ENCODE data around the gene KCNK3. TPM values are rescaled to one million over a fixed set of nuclear protein-coding genes. Genes with fewer than 3 reads are reported as not detected.

The KCNK3 gene
- polyA plus RNA-seq, 1 donor from 2014 or later, result 12.9 TPM

DNA sequence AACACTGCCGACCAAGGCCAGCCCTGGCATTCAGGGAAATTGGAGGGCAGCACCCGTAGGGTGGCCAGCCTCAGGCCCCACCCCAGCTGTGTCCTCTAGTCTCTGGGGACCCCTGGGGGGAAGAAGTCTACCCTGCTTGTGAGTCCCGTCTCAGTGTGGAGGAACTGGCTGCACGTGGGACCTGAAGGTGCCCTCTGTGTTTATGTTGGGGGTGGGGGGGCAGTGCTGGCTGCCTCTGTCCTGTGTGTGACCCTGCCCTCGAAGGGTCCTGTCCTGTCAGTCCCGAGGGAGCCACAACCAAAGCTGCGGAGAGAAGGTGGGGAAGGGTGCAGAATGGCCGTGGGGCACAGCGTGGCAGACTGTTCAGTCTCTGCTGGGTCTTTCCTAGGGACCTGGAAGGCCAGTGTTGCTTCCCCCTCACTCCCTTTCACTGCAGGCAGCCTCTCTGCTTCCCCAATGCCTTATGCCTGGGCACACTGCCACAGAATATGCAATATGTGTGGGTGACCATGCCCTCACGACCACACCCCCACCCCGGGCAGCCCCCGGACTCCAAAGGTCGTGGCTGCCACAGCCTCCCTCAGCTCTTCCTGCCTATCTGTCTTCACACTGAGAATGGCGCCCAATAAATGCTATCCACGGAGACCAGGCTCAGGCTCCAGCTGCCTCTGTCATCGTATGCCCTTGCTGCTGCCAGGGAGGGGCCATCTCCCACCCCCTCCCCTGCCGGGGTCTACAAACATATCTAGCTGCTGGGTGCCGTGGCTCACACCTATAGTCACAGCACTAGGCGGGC, 38.2 kb downstream of the KCNK3 start:
- TF ChIP-seq, protein P1, sequence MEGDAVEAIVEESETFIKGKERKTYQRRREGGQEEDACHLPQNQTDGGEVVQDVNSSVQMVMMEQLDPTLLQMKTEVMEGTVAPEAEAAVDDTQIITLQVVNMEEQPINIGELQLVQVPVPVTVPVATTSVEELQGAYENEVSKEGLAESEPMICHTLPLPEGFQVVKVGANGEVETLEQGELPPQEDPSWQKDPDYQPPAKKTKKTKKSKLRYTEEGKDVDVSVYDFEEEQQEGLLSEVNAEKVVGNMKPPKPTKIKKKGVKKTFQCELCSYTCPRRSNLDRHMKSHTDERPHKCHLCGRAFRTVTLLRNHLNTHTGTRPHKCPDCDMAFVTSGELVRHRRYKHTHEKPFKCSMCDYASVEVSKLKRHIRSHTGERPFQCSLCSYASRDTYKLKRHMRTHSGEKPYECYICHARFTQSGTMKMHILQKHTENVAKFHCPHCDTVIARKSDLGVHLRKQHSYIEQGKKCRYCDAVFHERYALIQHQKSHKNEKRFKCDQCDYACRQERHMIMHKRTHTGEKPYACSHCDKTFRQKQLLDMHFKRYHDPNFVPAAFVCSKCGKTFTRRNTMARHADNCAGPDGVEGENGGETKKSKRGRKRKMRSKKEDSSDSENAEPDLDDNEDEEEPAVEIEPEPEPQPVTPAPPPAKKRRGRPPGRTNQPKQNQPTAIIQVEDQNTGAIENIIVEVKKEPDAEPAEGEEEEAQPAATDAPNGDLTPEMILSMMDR (IDR thresholded peaks at IDR 0.05; ENCODE audit: poor library complexity, severe bottlenecking), result no peak
- no peak for TF ChIP-seq POLR2AphosphoS5 (IDR thresholded peaks at IDR 0.05)
- TF ChIP-seq RAD21 (conservative IDR thresholded peaks at IDR 0.05), result no peak
- TF ChIP-seq SMC3 (conservative IDR thresholded peaks at IDR 0.05; ENCODE audit: poor library complexity), result no peak
- no peak for TF ChIP-seq MXI1 (conservative IDR thresholded peaks at IDR 0.05; ENCODE audit: poor library complexity, severe bottlenecking)
- TF ChIP-seq TAF1 (IDR thresholded peaks at IDR 0.05; ENCODE audit: low read depth), result no peak
- no peak for TF ChIP-seq EP300 (conservative IDR thresholded peaks at IDR 0.05; ENCODE audit: poor library complexity, severe bottlenecking)
- no peak for TF ChIP-seq EZH2 (IDR thresholded peaks at IDR 0.05; ENCODE audit: borderline replicate concordance, insufficient read depth, low read length, poor library complexity, severe bottlenecking)
- TF ChIP-seq REST (IDR thresholded peaks at IDR 0.05; ENCODE audit: borderline replicate concordance), result no peak
- Histone ChIP-seq H3K36me3 (ENCODE audit: insufficient read depth, low read length) (no peaks in the 10 kb centered on the region), H3K27me3 (ENCODE audit: insufficient read depth, low read depth, low read length) (no peaks in the 10 kb centered on the region), H3K9me2 (ENCODE audit: insufficient read depth, low read length) (no peaks in the 10 kb centered on the region), H3F3A (ENCODE audit: insufficient read depth, low read length, poor library complexity, severe bottlenecking) (no peaks in the 10 kb centered on the region), H3K9me3 (ENCODE audit: low read length) (no peaks in the 10 kb centered on the region), H3K9ac (ENCODE audit: low read length) (no peak overlapping the region), H3K4me2 (ENCODE audit: low read length) (no peak overlapping the region), H2AFZ (ENCODE audit: low read depth, low read length) (no peak overlapping the region), H3K4me3 (ENCODE audit: low read length) (no peak overlapping the region), H3K79me2 (replicated peaks; ENCODE audit: insufficient read depth, low read length) (no peaks in the 10 kb centered on the region), H4K20me1 (ENCODE audit: insufficient read depth) (no peaks in the 10 kb centered on the region), H3K27ac (ENCODE audit: low read length) (no peak overlapping the region)

DNA sequence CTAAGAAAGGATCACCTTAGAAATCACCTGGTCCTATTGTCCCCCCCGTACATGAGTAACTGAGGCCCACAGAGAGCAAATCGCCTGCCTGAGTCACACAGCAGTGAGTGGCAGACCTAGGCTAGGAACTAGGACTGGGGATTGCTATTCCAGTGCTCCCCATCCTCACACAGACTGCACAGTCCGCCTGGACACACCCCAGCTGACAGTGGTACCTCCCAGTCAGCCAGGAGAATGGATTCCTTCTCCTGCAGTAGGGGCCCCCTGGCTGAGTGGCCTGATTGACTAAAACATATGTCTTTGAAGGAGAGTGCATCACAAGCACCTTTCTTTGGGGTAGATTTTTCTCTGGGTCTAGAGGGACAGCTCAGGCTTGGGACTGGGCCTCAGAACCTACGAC, 39.2 kb downstream of the KCNK3 start:
- Histone ChIP-seq H3K27ac (ENCODE audit: low read length) (no peak overlapping the region), H4K20me1 (ENCODE audit: insufficient read depth) (no peaks in the 10 kb centered on the region)

More for the DNA sequence above, 39.2 kb downstream of the KCNK3 start:
- Histone ChIP-seq H3K9ac (ENCODE audit: low read length) (no peak overlapping the region), H2AFZ (ENCODE audit: low read depth, low read length) (no peak overlapping the region), H3K4me3 (ENCODE audit: low read length) (no peak overlapping the region), H3K79me2 (replicated peaks; ENCODE audit: insufficient read depth, low read length) (no peaks in the 10 kb centered on the region), H3F3A (ENCODE audit: insufficient read depth, low read length, poor library complexity, severe bottlenecking) (no peaks in the 10 kb centered on the region), H3K4me2 (ENCODE audit: low read length) (no peak overlapping the region), H3K36me3 (ENCODE audit: insufficient read depth, low read length) (no peaks in the 10 kb centered on the region), H3K9me2 (ENCODE audit: insufficient read depth, low read length) (no peaks in the 10 kb centered on the region), H3K9me3 (ENCODE audit: low read length) (no peaks in the 10 kb centered on the region), H3K27me3 (ENCODE audit: insufficient read depth, low read depth, low read length) (no peaks in the 10 kb centered on the region)
- TF ChIP-seq, protein P1 (IDR thresholded peaks at IDR 0.05; ENCODE audit: poor library complexity, severe bottlenecking), result no peak
- TF ChIP-seq REST (IDR thresholded peaks at IDR 0.05; ENCODE audit: borderline replicate concordance) (no peak), EP300 (conservative IDR thresholded peaks at IDR 0.05; ENCODE audit: poor library complexity, severe bottlenecking) (no peak), TAF1 (IDR thresholded peaks at IDR 0.05; ENCODE audit: low read depth) (no peak), RAD21 (conservative IDR thresholded peaks at IDR 0.05) (no peak), MXI1 (conservative IDR thresholded peaks at IDR 0.05; ENCODE audit: poor library complexity, severe bottlenecking) (no peak), EZH2 (IDR thresholded peaks at IDR 0.05; ENCODE audit: borderline replicate concordance, insufficient read depth, low read length, poor library complexity, severe bottlenecking) (no peak), SMC3 (conservative IDR thresholded peaks at IDR 0.05; ENCODE audit: poor library complexity) (no peak), POLR2AphosphoS5 (IDR thresholded peaks at IDR 0.05) (no peak)
